SH-SY5Y (cell line): ENCODE data around the gene JAKMIP3.

Experiments
- GATA2 ChIP-seq: IDR thresholded peaks from 2 replicates; pipeline ENCODE4 v1.6.1; 2011; ENCODE audit warnings: mild to moderate bottlenecking, low read depth, low read length
- GATA3 ChIP-seq: IDR thresholded peaks from 2 replicates; pipeline ENCODE4 v1.6.1; 2011; ENCODE audit warnings: low read depth, mild to moderate bottlenecking, low read length, moderate library complexity

DNA sequence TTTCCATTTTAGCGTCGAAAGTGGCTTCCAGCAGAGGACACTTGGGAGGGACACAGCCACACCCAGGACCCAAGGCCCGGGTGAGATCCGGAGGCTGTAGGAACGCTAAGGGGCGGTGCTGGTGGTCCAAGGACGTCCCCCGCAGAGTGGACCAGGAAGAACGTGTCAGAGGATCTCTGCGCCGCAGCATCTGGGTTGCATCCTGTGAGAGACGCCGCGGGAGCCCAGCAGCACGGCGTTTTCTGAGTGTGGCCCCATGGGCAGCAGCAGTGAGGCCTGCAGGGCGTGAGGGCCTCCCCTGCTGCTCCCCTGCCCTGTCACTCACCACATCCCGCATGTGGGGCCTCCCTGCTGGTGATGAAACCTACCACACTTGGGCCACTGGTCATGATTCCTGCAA lies 43.5 kb upstream of the JAKMIP3 start:
- TF ChIP-seq GATA2 = no peak
- TF ChIP-seq GATA3 = no peak
